SK-N-SH (cell line): ENCODE results near the gene ARHGAP29. TPM values are rescaled to one million over a fixed set of nuclear protein-coding genes. Genes with fewer than 3 reads are reported as not detected.
A peak's percentile ranks its signal among the peaks of the same experiment; 100 is the strongest.

Experiments used
- CTCF ChIA-PET: fragments of 300-600, 350-600 bp; formaldehyde crosslinking; extraction: SDS; loops from one replicate; lab custom pipeline; 2021; lab: Yijun Ruan, JAX
- POLR2A ChIA-PET: fragments of 350-600 bp; sonication (Branson Sonifier 250); formaldehyde crosslinking; extraction: SDS; loops from one replicate; lab custom pipeline; 2020; ENCODE audit warnings: antibody characterized with exemption, inconsistent platforms; lab: Yijun Ruan, JAX
- DNase-seq: peaks from one replicate; pipeline ENCODE4 v3.0.0; 2012
- H2AFZ ChIP-seq: fragments of 200-600 bp; sonication (generic); 2 replicates; pipeline ENCODE4 v1.8.1; 2016; ENCODE audit warnings: antibody characterized with exemption, mild to moderate bottlenecking, low read depth
- H3F3A ChIP-seq: fragments of 200-600 bp; sonication (generic); replicated peaks from 2 replicates; pipeline ENCODE3; 2016; ENCODE audit warnings: antibody characterized with exemption, mild to moderate bottlenecking; ENCODE audit not compliant: insufficient read depth
- H3K27ac ChIP-seq, 2 experiments: fragments of 200-500 bp in 1 of 2; fragments of 200-600 bp in 1 of 2; sonication (Bioruptor generic) in 1 of 2; sonication (generic), shearing (Covaris generic) in 1 of 2; 2 replicates each; pipeline versions ENCODE4 v1.5.1 to v1.6.1; 2014 to 2016; ENCODE audit warnings: low read depth in 2 of 2, inconsistent platforms in 1 of 2, low read length in 1 of 2, mild to moderate bottlenecking in 1 of 2, mixed read lengths in 1 of 2
- H3K27me3 ChIP-seq: fragments of 200-600 bp; sonication (generic), shearing (Covaris generic); 2 replicates; pipeline ENCODE4 v1.6.1; 2016; ENCODE audit warnings: mixed run types; ENCODE audit not compliant: insufficient read depth
- H3K36me3 ChIP-seq, 2 experiments: fragments of 200-500 bp in 1 of 2; fragments of 200-600 bp in 1 of 2; sonication (Bioruptor generic) in 1 of 2; sonication (generic) in 1 of 2; replicated peaks in 1 of 2; 2 replicates each; pipeline versions ENCODE3 to v1.5.1; 2014 to 2016; ENCODE audit warnings: low read length in 1 of 2, mild to moderate bottlenecking in 1 of 2; ENCODE audit not compliant: insufficient read depth in 2 of 2, control insufficient read depth in 1 of 2
- H3K4me1 ChIP-seq, 2 experiments: fragments of 200-500 bp in 1 of 2; fragments of 200-600 bp in 1 of 2; sonication (Bioruptor generic) in 1 of 2; sonication (generic), shearing (Covaris generic) in 1 of 2; 2 replicates each; pipeline versions ENCODE4 v1.5.1 to v1.6.1; 2014 to 2016; ENCODE audit warnings: low read depth in 1 of 2, low read length in 1 of 2, mixed run types in 1 of 2; ENCODE audit not compliant: insufficient read depth in 2 of 2, control insufficient read depth in 1 of 2
- H3K4me2 ChIP-seq: fragments of 200-600 bp; sonication (generic), shearing (Covaris generic); 2 replicates; pipeline ENCODE4 v1.6.1; 2017; ENCODE audit warnings: mixed run types
- H3K4me3 ChIP-seq, 2 experiments: fragments of 200-500 bp in 1 of 2; fragments of 200-600 bp in 1 of 2; sonication (Bioruptor generic) in 1 of 2; sonication (generic), shearing (Covaris generic) in 1 of 2; 2 replicates each; pipeline versions ENCODE4 v1.5.1 to v1.8.1; 2014 to 2016; ENCODE audit warnings: low read depth in 2 of 2, inconsistent platforms in 1 of 2, low read length in 1 of 2, mild to moderate bottlenecking in 1 of 2, mixed read lengths in 1 of 2, moderate library complexity in 1 of 2
- H3K79me2 ChIP-seq: fragments of 200-600 bp; sonication (generic); 2 replicates; pipeline ENCODE4 v1.8.1; 2017; ENCODE audit warnings: mild to moderate bottlenecking; ENCODE audit not compliant: insufficient read depth
- H3K9ac ChIP-seq: fragments of 200-600 bp; sonication (generic); 2 replicates; pipeline ENCODE4 v1.6.1; 2017; ENCODE audit warnings: mixed run types
- H3K9me2 ChIP-seq: fragments of 200-600 bp; sonication (generic); 2 replicates; pipeline ENCODE4 v1.6.1; 2017; ENCODE audit warnings: mixed run types
- H3K9me3 ChIP-seq: fragments of 200-600 bp; sonication (generic); 2 replicates; pipeline ENCODE4 v1.6.1; 2017; ENCODE audit warnings: mixed run types, mild to moderate bottlenecking, moderate library complexity
- H4K20me1 ChIP-seq: fragments of 200-600 bp; sonication (generic); 2 replicates; pipeline ENCODE4 v1.6.1; 2017; ENCODE audit warnings: mild to moderate bottlenecking, mixed run types; ENCODE audit not compliant: insufficient read depth
- FOSL2 ChIP-seq: IDR thresholded peaks from 2 replicates; pipeline ENCODE4 v1.4.0; 2012; ENCODE audit warnings: low read depth, mild to moderate bottlenecking, moderate library complexity, borderline replicate concordance
- FOXJ3 ChIP-seq: sonication (generic); formaldehyde crosslinking; IDR thresholded peaks from 2 replicates; pipeline ENCODE4 v1.5.1; 2020; ENCODE audit warnings: mild to moderate bottlenecking, missing genetic modification reagents
- GABPA ChIP-seq: IDR thresholded peaks from 2 replicates; pipeline ENCODE4 v1.4.0; 2012; ENCODE audit warnings: low read depth, mild to moderate bottlenecking
- IRF3 ChIP-seq: fragments of 150-350 bp; IDR thresholded peaks from 2 replicates; pipeline ENCODE4 v1.6.1; 2016; ENCODE audit warnings: mild to moderate bottlenecking, low read depth, low read length
- JUND ChIP-seq: IDR thresholded peaks from 2 replicates; pipeline ENCODE4 v1.4.0; 2012
- NFIC ChIP-seq: IDR thresholded peaks from 2 replicates; pipeline ENCODE4 v1.4.0; 2012; ENCODE audit warnings: borderline replicate concordance
- NRF1 ChIP-seq: IDR thresholded peaks from 2 replicates; pipeline ENCODE4 v1.6.1; 2012; ENCODE audit warnings: low read depth, mild to moderate bottlenecking, low read length
- PBX3 ChIP-seq: IDR thresholded peaks from 2 replicates; pipeline ENCODE4; 2012
- RXRA ChIP-seq: IDR thresholded peaks from 2 replicates; pipeline ENCODE4 v1.4.0; 2012; ENCODE audit warnings: low read depth, mild to moderate bottlenecking, borderline replicate concordance
- SMC3 ChIP-seq: IDR thresholded peaks from 2 replicates; pipeline ENCODE4 v1.6.1; 2012; ENCODE audit warnings: low read depth, low read length, improper control_type of control experiment
- TCF12 ChIP-seq: IDR thresholded peaks from 2 replicates; pipeline ENCODE4 v1.4.0; 2012
- YY1 ChIP-seq: IDR thresholded peaks from 2 replicates; pipeline ENCODE4 v1.4.0; 2012; ENCODE audit warnings: low read depth, mild to moderate bottlenecking
- WGBS: methylation state at CpG from one replicate; pipeline ENCODE4 v1.1.6; 2017; ENCODE audit warnings: low lambda C conversion rate; 5-methylcytosine and 5-hydroxymethylcytosine counted together
- polyA plus RNA-seq, 3 experiments: library from polyadenylated mRNA; depleted of rRNA; stranded (reverse); fragments of >200 nt; gene quantifications; 2 replicates each; pipeline ENCODE4 v1.2.3, GENCODE V29; 2012
- TF ChIP-seq, protein P1 (sequence below): IDR thresholded peaks from 2 replicates; pipeline ENCODE4 v1.4.0; 2012; ENCODE audit warnings: low read depth, borderline replicate concordance
- TF ChIP-seq, protein P2 (sequence below): IDR thresholded peaks from 2 replicates; pipeline ENCODE4 v1.6.1; 2012; ENCODE audit warnings: mild to moderate bottlenecking, low read depth, low read length, moderate library complexity

The ARHGAP29 gene
- polyA plus RNA-seq, 1 of the 3 experiments (the other 2 are of a cell fraction) = 20.1 TPM

- DNase-seq = no peak
- no peak overlapping the region; a peak in 1 of 4 replicates for H3K27ac ChIP-seq
- H2AFZ ChIP-seq = no peak overlapping the region
- peaks cover 0 to 5% of the 10 kb centered on the region in 2 experiments; a peak in 1 of 4 replicates for H3K4me1 ChIP-seq
- TF ChIP-seq PBX3 = peak; percentile 15; the same call in 1 of the 2 replicates
- peak; percentile 42; the same call in 1 of the 2 replicates for TF ChIP-seq FOSL2
- TF ChIP-seq TCF12 = peak; percentile 53
- TF ChIP-seq IRF3 = no peak
- TF ChIP-seq JUND = peak; percentile 29; the same call in 1 of the 2 replicates
- WGBS = 33% methylated on average over 1 of the region's 1 CpG
- no peak overlapping the region for H3K4me3 ChIP-seq
- CTCF ChIA-PET = interaction anchor here (1.3 kb wide), 1 partner anchor 194 kb away, joined by 3 read pairs; no protein-coding TSS in a partner anchor
- no peak overlapping the region for H3K9ac ChIP-seq
- no peaks in the 10 kb centered on the region for H3K27me3 ChIP-seq
- H4K20me1 ChIP-seq = no peaks in the 10 kb centered on the region
- no peaks in the 10 kb centered on the region for H3F3A ChIP-seq
- H3K9me3 ChIP-seq = no peaks in the 10 kb centered on the region
- no peaks in the 10 kb centered on the region for H3K9me2 ChIP-seq
- POLR2A ChIA-PET = no interaction called here
- H3K79me2 ChIP-seq = no peaks in the 10 kb centered on the region
- H3K36me3 ChIP-seq = no peaks in the 10 kb centered on the region
- H3K4me2 ChIP-seq = no peak overlapping the region
Observed at GRCh38 chr1:94142022-94142421, 95.4 kb downstream of the ARHGAP29 start.

GRCh38 chr1:94132111-94132510, 105.3 kb downstream of the ARHGAP29 start:
- WGBS = 89% methylated on average over 5 of the region's 5 CpGs
- DNase-seq = no peak
- no peaks in the 10 kb centered on the region for H3K9me2 ChIP-seq
- H3K4me2 ChIP-seq = no peak overlapping the region
- no peak overlapping the region for H3K9ac ChIP-seq
- H3K9me3 ChIP-seq = no peaks in the 10 kb centered on the region
- no peaks in the 10 kb centered on the region; a peak in 1 of 4 replicates for H3K4me1 ChIP-seq
- H3F3A ChIP-seq = no peaks in the 10 kb centered on the region
- H3K27ac ChIP-seq = no peak overlapping the region
- H4K20me1 ChIP-seq = no peaks in the 10 kb centered on the region
- ChIA-PET POLR2A (no interaction called here), CTCF (interaction anchor here (0.6 to 1.6 kb wide), 3 partner anchors 69 to 204 kb away, joined by 3 to 5 read pairs (median 5); no protein-coding TSS in a partner anchor)
- no peaks in the 10 kb centered on the region for H3K79me2 ChIP-seq
- H2AFZ ChIP-seq = no peak overlapping the region
- H3K27me3 ChIP-seq = no peaks in the 10 kb centered on the region
- TF ChIP-seq YY1 (no peak), RXRA (no peak), GABPA (no peak), SMC3 (no peak), FOXJ3 (CRISPR knock-in tag) (no peak), NFIC (no peak), FOSL2 (no peak), NRF1 (no peak), JUND (no peak)
- TF ChIP-seq, protein P1, sequence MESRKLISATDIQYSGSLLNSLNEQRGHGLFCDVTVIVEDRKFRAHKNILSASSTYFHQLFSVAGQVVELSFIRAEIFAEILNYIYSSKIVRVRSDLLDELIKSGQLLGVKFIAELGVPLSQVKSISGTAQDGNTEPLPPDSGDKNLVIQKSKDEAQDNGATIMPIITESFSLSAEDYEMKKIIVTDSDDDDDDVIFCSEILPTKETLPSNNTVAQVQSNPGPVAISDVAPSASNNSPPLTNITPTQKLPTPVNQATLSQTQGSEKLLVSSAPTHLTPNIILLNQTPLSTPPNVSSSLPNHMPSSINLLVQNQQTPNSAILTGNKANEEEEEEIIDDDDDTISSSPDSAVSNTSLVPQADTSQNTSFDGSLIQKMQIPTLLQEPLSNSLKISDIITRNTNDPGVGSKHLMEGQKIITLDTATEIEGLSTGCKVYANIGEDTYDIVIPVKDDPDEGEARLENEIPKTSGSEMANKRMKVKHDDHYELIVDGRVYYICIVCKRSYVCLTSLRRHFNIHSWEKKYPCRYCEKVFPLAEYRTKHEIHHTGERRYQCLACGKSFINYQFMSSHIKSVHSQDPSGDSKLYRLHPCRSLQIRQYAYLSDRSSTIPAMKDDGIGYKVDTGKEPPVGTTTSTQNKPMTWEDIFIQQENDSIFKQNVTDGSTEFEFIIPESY = no peak
- TF ChIP-seq, protein P2, sequence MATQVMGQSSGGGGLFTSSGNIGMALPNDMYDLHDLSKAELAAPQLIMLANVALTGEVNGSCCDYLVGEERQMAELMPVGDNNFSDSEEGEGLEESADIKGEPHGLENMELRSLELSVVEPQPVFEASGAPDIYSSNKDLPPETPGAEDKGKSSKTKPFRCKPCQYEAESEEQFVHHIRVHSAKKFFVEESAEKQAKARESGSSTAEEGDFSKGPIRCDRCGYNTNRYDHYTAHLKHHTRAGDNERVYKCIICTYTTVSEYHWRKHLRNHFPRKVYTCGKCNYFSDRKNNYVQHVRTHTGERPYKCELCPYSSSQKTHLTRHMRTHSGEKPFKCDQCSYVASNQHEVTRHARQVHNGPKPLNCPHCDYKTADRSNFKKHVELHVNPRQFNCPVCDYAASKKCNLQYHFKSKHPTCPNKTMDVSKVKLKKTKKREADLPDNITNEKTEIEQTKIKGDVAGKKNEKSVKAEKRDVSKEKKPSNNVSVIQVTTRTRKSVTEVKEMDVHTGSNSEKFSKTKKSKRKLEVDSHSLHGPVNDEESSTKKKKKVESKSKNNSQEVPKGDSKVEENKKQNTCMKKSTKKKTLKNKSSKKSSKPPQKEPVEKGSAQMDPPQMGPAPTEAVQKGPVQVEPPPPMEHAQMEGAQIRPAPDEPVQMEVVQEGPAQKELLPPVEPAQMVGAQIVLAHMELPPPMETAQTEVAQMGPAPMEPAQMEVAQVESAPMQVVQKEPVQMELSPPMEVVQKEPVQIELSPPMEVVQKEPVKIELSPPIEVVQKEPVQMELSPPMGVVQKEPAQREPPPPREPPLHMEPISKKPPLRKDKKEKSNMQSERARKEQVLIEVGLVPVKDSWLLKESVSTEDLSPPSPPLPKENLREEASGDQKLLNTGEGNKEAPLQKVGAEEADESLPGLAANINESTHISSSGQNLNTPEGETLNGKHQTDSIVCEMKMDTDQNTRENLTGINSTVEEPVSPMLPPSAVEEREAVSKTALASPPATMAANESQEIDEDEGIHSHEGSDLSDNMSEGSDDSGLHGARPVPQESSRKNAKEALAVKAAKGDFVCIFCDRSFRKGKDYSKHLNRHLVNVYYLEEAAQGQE = no peak
- H3K4me3 ChIP-seq = no peak overlapping the region
- no peaks in the 10 kb centered on the region for H3K36me3 ChIP-seq
